GM23338 (cell line): ENCODE measurements around the gene ZBTB20.

Experiments used
- CREB1 ChIP-seq: fragments of 250-450 bp; sonication (Bioruptor Pico); IDR thresholded peaks from 2 replicates; pipeline ENCODE4 v1.5.0; 2020; ENCODE audit warnings: low read depth, mild to moderate bottlenecking, moderate library complexity
- CTCF ChIP-seq, 2 experiments: fragments of 200-600 bp in 1 of 2; sonication (generic) in 1 of 2; conservative IDR thresholded peaks; 2 replicates each; pipeline versions ENCODE4 v1.5.1 to v1.6.1; 2016 to 2017; ENCODE audit warnings: antibody characterized with exemption in 2 of 2, low read depth in 2 of 2, mild to moderate bottlenecking in 2 of 2, moderate library complexity in 1 of 2
- EZH2 ChIP-seq: fragments of 200-600 bp; sonication (generic); IDR thresholded peaks from one replicate; pipeline ENCODE4 v1.8.0; 2017; ENCODE audit warnings: antibody characterized with exemption, mild to moderate bottlenecking, low read depth; ENCODE audit not compliant: unreplicated experiment
- EZH2phosphoT487 ChIP-seq: fragments of 200-600 bp; sonication (generic); IDR thresholded peaks from one replicate; pipeline ENCODE4 v1.8.1; 2018; ENCODE audit warnings: antibody characterized with exemption; ENCODE audit not compliant: unreplicated experiment
- NANOG ChIP-seq: IDR thresholded peaks from 2 replicates; pipeline ENCODE4 v1.6.1; 2016; ENCODE audit warnings: antibody characterized with exemption, borderline replicate concordance
- POLR2AphosphoS5 ChIP-seq: IDR thresholded peaks from 2 replicates; pipeline ENCODE4 v1.6.1; 2016; ENCODE audit warnings: antibody characterized with exemption, low read depth
- REST ChIP-seq: IDR thresholded peaks from one replicate; pipeline ENCODE4 v1.6.1; 2018; ENCODE audit warnings: antibody characterized with exemption; ENCODE audit not compliant: unreplicated experiment
- STAT1 ChIP-seq: IDR thresholded peaks from one replicate; pipeline ENCODE4 v1.6.1; 2016; ENCODE audit warnings: antibody characterized with exemption; ENCODE audit not compliant: unreplicated experiment
- ZNF331 ChIP-seq: fragments of 250-450 bp; sonication (Bioruptor Pico); IDR thresholded peaks from 2 replicates; pipeline ENCODE4 v1.5.0; 2020; ENCODE audit warnings: low read depth, mild to moderate bottlenecking, moderate library complexity

GRCh38 chr3:114519415-114519814, 627.7 kb downstream of the ZBTB20 start:
- TF ChIP-seq CTCF (conservative IDR thresholded peaks at IDR 0.05; ENCODE audit: low read depth in 2 of 2): no peak
- TF ChIP-seq EZH2: no peak
- no peak for TF ChIP-seq EZH2phosphoT487
- no peak for TF ChIP-seq CREB1 (CRISPR knock-in tag)
- no peak for TF ChIP-seq POLR2AphosphoS5
- no peak for TF ChIP-seq REST
- TF ChIP-seq STAT1: no peak
- no peak for TF ChIP-seq NANOG
- no peak for TF ChIP-seq ZNF331 (CRISPR knock-in tag)
